GM19025 (cell line): Measurements from ENCODE around the gene LRP5.
"Not testable (repeated sequence)": the region's sequence is repeated elsewhere in the genome, so short reads cannot be mapped to it uniquely, and the experiment has no call there.

ENCODE experiments used
- ATAC-seq: cut with Tn5 transposase; IDR thresholded peaks from one replicate; pipeline ENCODE4 v1.9.1; 2021; ENCODE audit warnings: mild to moderate bottlenecking, low read depth, moderate library complexity; ENCODE audit not compliant: unreplicated experiment

Gene LRP5

DNA sequence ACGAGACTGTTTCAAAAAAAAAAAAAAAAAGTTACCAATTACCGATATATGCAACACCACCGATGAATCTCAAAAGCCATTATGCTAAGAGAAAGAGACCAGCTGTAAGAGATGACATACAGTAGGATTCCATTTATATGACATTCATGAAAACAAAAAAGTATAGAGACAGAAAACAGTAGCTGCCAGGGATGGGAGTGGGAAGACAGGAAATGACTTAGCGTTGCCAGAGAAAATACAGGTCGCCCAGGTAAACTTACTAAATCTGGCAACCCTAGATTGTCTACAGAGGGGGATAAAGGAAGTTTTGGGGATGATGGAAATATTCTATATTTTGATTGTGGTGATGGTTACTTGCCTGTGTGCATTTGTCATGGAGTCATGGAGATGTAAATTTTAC lies 32.7 kb upstream of the LRP5 start:
- ATAC-seq: no peak

- ATAC-seq: no peak
Measured at GRCh38 chr11:68282141-68282860, 30.1 kb upstream of the LRP5 start.

- ATAC-seq: no peak
Measured at GRCh38 chr11:68282861-68283230, 29.5 kb upstream of the LRP5 start.

DNA sequence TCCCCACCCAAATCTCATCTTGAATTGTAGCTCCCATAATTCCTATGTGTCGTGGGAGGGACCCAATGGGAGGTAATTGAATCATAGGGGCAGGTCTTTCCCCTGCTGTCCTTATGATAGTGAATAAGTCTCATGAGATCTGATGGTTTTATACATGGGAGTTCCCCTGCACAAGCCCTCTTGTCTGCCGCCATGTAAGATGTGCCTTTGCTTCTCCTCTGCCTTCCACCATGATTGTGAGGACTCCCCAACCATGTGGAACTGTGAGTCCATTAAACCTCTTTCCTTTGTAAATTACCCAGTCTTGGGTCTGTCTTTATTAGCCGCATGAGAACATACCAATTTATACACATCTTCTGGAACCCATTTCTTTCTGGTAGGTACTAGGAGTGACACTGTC lies 27.8 kb upstream of the LRP5 start:
- ATAC-seq: not testable (repeated sequence)

- ATAC-seq: no peak
Measured at GRCh38 chr11:68287419-68287818, 25.0 kb upstream of the LRP5 start.

DNA sequence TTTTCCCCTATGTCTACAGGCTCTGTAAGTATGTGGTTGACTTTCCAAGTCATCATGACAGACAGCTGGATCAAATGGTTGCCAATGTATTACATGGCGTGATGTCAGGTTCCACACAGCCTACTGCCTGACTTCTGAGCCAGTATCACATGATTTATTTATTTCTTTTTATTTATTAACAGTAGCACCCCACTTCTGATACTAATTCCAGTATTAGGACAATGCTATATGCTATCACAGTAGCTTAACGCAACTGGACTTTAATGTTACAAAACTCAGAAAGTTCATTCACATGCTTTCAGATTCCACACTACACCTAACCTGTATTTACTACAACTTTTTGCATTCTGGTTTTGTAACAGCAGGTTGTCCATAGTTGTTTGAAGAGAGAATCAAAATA lies 22.9 kb upstream of the LRP5 start:
- no peak for ATAC-seq

DNA sequence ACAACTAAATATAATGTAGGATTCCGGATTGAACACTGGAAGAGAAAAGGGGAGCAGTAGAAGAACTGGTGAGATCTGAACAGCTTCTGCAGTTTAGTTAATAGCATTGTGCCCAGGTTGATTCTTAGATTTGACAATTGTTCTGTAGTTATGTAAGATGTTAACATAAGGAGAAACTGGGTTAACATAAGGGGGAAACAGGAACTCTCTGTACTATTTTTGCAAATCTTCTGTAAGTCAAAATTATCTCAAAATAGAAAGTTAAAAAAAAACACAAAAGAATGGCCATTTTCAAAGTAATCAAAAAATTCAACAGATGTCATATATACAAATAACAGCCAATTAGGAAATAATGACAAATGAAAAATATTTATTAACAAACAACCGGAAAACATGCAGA lies 18.7 kb upstream of the LRP5 start:
- no peak for ATAC-seq

- ATAC-seq: no peak
Measured at GRCh38 chr11:68295271-68295670, 17.1 kb upstream of the LRP5 start.

DNA sequence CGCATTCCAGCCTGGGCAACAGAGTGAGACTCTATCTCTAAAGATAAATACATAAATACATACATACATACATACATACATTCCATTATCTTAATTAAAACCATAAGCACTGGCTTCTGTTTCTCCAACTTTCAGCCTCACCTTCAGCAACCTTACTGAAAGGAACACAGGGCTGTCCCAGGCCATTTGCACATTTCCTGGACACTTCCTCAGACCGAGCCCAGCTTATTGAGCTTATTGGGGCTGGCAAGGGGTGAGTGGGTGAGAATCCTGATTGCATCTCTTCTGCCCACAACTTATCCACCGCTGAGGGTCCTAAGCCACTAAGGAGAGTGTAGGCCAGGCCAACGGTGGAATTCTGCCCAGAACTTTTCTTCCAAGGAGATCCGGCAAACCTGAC lies 16.5 kb upstream of the LRP5 start:
- no peak for ATAC-seq

DNA sequence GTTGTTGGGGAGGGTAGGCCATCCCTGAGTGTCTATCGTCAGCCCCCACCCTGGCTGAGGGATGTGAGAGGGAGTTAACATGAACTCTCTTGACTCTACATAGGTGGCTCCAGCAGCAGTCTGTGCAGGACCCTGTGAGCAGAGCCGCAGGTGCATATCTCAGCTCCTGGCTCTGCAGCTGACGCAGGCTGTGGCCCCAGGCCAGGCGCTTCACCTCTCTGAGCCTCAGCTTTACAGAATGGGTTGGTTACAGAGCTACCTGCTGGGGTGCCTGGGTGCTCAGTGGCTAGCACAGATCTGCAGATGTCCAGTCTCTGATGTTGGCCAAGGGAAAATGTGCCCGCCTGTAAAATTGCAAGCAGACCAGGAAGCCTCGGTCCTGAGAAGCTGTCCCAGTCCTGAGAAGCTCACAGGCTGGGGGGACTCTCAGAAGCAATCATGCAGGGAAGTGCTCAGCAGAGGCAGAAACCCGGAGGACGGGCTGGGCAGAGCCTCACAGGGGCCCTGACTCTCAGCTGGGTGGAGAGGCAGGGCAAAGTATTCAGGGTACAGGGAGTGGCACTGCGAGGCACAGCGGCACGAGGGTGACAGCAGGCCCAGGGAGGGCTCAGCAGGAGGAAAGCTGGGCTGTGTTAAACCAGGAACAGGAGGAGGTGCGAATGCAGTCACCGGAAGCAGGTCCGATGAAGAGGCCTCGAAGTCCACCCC lies 15.9 kb upstream of the LRP5 start:
- ATAC-seq: no peak

- ATAC-seq: no peak
Measured at GRCh38 chr11:68297052-68297378, 15.4 kb upstream of the LRP5 start.

DNA sequence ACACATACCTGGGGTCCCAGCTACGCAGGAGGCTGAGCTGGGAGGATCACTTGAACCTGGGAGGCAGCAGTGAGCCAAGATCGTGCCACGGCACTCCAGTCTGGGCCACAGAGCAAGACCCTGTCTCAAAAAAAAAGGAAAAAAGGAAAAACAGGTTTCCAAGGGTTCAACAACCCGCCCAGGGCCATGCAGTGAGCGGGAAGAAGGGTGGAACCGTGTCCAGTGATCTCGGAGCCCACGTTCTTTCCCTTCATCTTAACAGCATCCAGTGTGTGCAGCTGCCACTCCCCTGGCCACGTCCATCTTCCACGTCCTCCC lies 14.9 kb upstream of the LRP5 start:
- ATAC-seq: no peak

DNA sequence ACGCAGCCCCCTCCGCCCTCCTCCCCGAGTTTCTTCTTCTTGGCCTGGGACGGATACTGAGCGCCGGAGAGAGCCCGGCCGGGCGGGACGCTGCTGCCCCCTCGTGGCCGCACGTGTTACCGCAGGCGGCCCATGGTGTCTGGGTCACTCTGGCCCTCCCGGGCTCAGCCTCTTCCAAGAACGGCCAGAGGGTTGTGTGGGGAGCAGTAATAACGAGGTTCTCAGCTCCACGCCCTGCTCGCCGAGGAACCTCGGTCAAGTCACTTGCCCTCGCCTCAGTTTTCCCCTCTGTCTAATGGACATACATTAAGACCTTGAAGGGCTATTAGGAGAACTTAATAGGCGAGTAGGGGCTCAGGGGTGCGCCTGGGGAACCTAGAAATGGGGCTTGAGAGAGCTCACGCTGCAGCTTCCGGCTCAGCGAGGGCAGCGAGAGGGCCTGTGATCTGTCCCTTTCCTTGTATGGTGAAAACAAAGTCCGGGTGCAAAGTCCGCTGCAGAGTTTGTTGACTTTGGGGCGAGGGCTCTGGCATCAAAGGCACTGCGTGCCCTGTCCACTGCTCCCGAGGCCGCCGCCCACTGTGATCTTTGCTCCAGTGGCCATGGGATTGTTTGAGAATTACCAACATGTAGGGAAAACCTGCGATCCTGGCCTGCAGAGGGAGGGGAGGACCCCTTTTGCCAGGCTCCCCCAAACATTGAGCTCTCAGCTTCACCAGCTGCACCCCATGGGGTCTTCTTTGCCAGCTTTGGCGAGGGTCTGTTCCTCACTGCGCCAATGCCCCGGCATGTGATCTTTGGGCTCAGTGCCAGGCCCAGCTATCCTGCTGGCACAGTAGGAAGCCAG lies 14.4 kb upstream of the LRP5 start:
- ATAC-seq: no peak

DNA sequence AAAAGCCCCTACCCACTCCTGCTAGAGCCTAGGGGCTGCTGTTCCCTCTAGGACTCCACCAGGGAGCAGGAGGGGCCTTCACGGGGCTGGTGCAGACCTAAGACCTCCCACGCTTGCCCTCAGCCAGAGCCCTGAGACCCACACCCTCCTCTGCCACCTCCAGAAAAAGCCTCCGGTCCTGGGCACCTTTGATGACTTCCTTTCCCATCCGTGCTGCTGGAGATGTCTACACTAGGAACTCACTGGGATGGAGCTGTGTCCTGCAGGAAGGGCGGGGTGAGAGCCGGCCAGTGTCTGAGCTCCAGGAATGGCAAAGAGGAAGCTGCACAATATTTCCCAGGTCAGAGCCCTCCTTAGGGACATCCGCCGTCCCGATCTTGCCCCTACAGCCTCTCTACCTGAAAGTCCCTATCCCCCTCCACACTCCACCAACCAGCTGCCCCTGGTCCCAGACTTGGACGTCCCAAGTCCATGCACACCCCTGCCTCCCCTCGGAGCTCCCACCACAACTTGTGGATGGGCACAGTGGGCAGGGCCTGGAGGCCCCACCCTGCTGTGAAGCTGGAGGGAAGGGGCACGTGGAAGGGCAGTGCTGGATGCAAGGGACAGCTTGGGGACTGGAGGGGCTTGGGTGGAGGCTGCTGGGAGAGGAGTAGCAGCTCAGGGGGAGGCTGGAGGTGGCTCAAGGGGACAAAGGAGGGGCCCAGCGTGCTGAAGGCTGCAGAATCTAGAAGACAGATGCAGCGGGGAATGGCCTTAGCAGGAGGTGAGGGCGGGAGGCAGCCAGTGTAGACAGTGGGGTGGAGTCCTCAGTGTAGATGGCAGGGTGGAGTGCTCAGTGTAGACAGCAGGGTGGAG lies 13.5 kb upstream of the LRP5 start:
- ATAC-seq: no peak

- not testable (repeated sequence) for ATAC-seq
Measured at GRCh38 chr11:68299517-68299879, 12.9 kb upstream of the LRP5 start.

GRCh38 chr11:68300076-68300830 lies 12.1 kb upstream of the LRP5 start:
- no peak for ATAC-seq

GRCh38 chr11:68302256-68302655 lies 10.1 kb upstream of the LRP5 start:
- no peak for ATAC-seq

- ATAC-seq: no peak
Measured at GRCh38 chr11:68302670-68303069, 9.7 kb upstream of the LRP5 start.

DNA sequence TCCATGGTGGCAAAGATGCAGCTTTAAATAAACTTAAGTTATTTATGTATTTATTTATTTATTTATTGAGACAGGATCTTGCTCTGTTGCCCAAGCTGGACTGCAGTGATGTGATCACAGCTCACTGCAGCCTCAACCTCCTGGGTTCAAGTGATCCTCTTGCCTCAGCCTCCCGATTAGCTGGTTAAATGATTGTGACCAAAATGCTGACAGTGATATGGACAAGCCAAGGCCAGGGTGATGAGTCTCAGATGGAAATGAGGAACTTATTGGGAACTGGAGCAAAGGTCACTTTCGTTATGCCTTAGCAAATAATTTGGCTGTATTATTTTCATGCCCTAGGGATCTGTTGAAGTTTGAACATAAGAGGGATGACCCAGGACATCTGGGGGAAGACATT lies 9.3 kb upstream of the LRP5 start:
- no peak for ATAC-seq
